ENCODE measurements around the gene SOAT1. TPM values are rescaled to one million over a fixed set of nuclear protein-coding genes. Genes with fewer than 3 reads are reported as not detected.

The SOAT1 gene
- polyA plus RNA-seq, 2 of the 4 experiments (the other 2 are of a cell fraction) = 19.0 to 62.1 TPM

GRCh38 chr1:179252606-179253005 lies 41.0 kb upstream of the SOAT1 start:
- no peak for ATAC-seq
- FAIRE-seq = no peak
- no peak for TF ChIP-seq FOXS1 (CRISPR knock-in tag; IDR thresholded peaks at IDR 0.05)
- TF ChIP-seq RAD21 (conservative IDR thresholded peaks at IDR 0.05 in 1 of 2, IDR thresholded peaks at IDR 0.05 in 1 of 2) = no peak
- no peak for TF ChIP-seq ATOH8 (CRISPR knock-in tag; IDR thresholded peaks at IDR 0.05; ENCODE audit: low read depth)
- no peak for TF ChIP-seq HES2 (IDR thresholded peaks at IDR 0.05)
- TF ChIP-seq MYC (IDR thresholded peaks at IDR 0.05; ENCODE audit: borderline replicate concordance, low read length) = no peak
- TF ChIP-seq RARB (CRISPR knock-in tag; IDR thresholded peaks at IDR 0.05) = no peak
- no peak for TF ChIP-seq NR3C1 (IDR thresholded peaks at IDR 0.05)
- TF ChIP-seq CTCF (IDR thresholded peaks at IDR 0.05) = no peak
- no peak for TF ChIP-seq ZC3H11A (IDR thresholded peaks at IDR 0.05)
- no peak for TF ChIP-seq CEBPB (IDR thresholded peaks at IDR 0.05)
- no peak for TF ChIP-seq NPAS2 (CRISPR knock-in tag; IDR thresholded peaks at IDR 0.05; ENCODE audit: borderline replicate concordance)
- TF ChIP-seq SREBF2 (IDR thresholded peaks at IDR 0.05) = no peak
- TF ChIP-seq MAFK (IDR thresholded peaks at IDR 0.05; ENCODE audit: partially characterized antibody) = no peak
- no peak for TF ChIP-seq ELK1 (IDR thresholded peaks at IDR 0.05; ENCODE audit: low read depth, low read length)
- no peak for TF ChIP-seq BCL3 (IDR thresholded peaks at IDR 0.05)
- TF ChIP-seq PBX3 (IDR thresholded peaks at IDR 0.05) = no peak
- TF ChIP-seq USF2 (IDR thresholded peaks at IDR 0.05) = no peak
- no peak for TF ChIP-seq HOXB5 (CRISPR knock-in tag; IDR thresholded peaks at IDR 0.05)
- no peak overlapping the region for H3K27ac ChIP-seq
- no peak for DNase-seq (ENCODE audit: low read depth in 1 of 2, low spot score in 1 of 2)
- 89% methylated on average over 4 of the region's 4 CpGs for WGBS (ENCODE audit: missing lambda C conversion rate)
- no peak overlapping the region for H3K4me3 ChIP-seq
- H3K4me2 ChIP-seq = no peak overlapping the region
- ChIA-PET CTCF (interaction anchor here (0.6 to 3.5 kb wide), 16 partner anchors 9 to 558 kb away, joined by 3 to 44 read pairs (median 6); partner anchors contain the start of gene SOAT1), POLR2A (no interaction called here)
- no peaks in the 10 kb centered on the region for H3K4me1 ChIP-seq
- no peaks in the 10 kb centered on the region for H3K9me3 ChIP-seq

GRCh38 chr1:179253286-179253972 lies 40.2 kb upstream of the SOAT1 start:
- ATAC-seq (no peak), FAIRE-seq (no peak), DNase-seq (ENCODE audit: low read depth in 1 of 2, low spot score in 1 of 2) (no peak)
- ChIA-PET CTCF (interaction anchor here (0.6 to 3.5 kb wide), 3 partner anchors 9 to 116 kb away, joined by 3 to 44 read pairs (median 12); no protein-coding TSS in a partner anchor), POLR2A (no interaction called here)
- Histone ChIP-seq H3K27ac (no peak overlapping the region), H3K9me3 (no peaks in the 10 kb centered on the region), H3K4me1 (no peaks in the 10 kb centered on the region), H3K4me2 (no peak overlapping the region), H3K4me3 (no peak overlapping the region)
- TF ChIP-seq ESRRA (IDR thresholded peaks at IDR 0.05; ENCODE audit: borderline replicate concordance, low read length) = no peak
- no peak for TF ChIP-seq PBX3 (IDR thresholded peaks at IDR 0.05)
- TF ChIP-seq PHF8 (IDR thresholded peaks at IDR 0.05; ENCODE audit: borderline replicate concordance, low read depth) = no peak
- no peak for TF ChIP-seq CBX2 (IDR thresholded peaks at IDR 0.05; ENCODE audit: borderline replicate concordance, low read depth)
- no peak for TF ChIP-seq HEYL (CRISPR knock-in tag; IDR thresholded peaks at IDR 0.05)
- no peak for TF ChIP-seq CBX8 (IDR thresholded peaks at IDR 0.05)
- TF ChIP-seq ZNF302 (CRISPR knock-in tag; IDR thresholded peaks at IDR 0.05) = no peak
- 67% methylated on average over 8 of the region's 8 CpGs for WGBS (ENCODE audit: missing lambda C conversion rate)
